ENCODE data around the gene CAMK2D.

- TF ChIP-seq POLR2A (IDR thresholded peaks at IDR 0.05) (no peak), CTCF (IDR thresholded peaks at IDR 0.05 in 8 of 11, conservative IDR thresholded peaks at IDR 0.05 in 3 of 11) (no peak)
These were observed 49.5 kb downstream of the CAMK2D start for GRCh38 chr4:113711883-113712662.
